T-helper 1 cell (primary cell): Measurements from ENCODE around the gene WBP1L.
"Not testable (repeated sequence)": the region's sequence is repeated elsewhere in the genome, so short reads cannot be mapped to it uniquely, and the experiment has no call there.

Experiments
- DNase-seq, 5 donors: peaks; one replicate each; pipeline ENCODE4 v3.0.0-alpha.2; 2012 to 2020

WBP1L gene

DNA sequence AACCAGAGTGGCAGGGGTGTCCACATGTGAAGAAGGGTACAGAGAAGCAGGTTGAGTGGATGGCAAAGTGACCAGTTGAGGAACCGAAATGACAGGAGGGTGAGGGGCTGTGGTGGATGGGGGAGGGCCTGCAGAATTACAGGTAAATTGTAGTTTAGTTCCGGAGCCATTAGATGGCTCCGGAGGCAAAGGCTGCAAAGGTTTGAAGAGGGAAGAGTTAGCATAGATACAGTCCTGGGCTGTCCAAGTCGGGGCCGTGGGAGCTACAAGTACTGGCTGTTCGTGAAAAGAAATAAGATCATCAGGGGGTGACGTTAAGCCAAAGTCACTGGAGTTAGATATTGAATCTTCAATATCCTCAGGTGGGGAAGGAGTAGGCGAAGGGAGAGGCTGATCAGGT, 99.4 kb downstream of the WBP1L start:
- DNase-seq: not testable (repeated sequence)

DNA sequence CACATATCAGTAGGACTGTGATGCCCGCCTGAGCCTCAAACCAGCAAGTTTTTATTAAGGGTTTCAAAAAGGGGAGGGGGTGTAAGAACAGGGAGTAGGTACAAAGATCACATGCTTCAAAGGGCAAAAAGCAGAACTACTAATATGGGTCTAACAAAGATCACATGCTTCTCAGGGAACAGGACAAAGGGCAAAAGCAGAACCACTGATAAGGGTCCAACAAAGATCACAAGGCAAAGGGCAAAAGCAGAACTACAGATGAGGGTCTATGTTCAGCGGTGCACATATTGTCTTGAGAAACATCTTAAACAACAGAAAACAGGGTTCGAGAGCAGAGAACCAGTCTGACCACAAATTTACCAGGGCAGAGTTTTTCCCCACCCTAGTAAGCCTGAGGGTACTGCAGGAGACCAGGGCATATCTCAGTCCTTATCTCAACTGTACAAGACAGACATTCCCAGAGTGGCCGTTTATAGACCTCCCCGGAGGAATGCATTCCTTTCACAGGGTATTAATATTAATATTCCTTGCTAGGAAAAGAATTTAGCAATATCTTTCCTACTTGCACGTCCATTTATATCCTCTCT, 100.5 kb downstream of the WBP1L start:
- not testable (repeated sequence) for DNase-seq

DNA sequence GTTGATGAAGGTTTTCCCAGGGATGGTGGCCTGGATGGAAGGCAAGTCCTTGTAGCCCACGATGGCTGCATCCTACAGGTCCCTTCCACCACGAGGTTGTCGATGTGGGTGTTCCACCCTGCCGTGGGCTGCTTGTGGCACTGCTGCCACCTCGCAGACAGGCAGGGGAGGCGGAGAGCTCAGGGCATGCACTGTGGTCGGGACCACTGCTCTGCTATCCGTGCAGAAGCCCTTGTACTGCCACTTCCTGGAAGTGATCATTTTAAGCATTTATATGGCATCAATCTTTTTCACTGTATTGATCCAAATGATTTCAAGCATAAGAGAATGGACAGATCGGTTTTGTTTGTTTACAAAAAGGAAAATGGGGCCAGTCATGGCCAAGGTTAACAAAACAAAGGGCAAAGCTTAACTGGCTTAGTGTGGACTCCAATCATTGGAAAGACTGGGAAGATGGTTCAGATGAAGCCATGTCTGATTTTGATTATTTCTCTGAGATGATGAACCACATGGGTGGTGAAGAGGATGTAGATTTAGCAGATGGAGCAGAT, 101.7 kb downstream of the WBP1L start:
- no peak for DNase-seq

DNA sequence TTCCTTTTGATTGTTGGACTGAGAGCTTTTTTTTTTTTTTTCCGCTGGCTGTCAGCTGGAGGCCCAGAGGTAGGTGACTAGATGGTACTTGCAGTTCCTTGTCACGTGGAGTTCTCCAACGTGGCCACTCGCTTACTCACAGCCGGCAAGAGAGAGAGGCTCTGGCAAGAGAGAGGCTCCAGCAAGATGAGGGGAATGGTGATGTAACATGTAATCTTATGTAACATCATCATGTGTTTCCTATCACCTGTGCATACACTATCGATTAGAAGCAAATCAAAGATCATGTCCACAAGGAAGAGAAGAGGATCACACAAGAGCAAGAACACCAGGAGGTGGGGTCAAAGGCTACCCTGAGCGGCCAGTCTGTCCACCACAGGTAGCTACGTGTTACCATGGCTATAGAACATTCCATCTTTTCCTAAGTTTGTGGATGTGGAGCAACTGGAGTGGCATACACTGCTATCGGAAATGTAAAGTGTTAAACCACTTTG, 106.3 kb downstream of the WBP1L start:
- no peak for DNase-seq

DNA sequence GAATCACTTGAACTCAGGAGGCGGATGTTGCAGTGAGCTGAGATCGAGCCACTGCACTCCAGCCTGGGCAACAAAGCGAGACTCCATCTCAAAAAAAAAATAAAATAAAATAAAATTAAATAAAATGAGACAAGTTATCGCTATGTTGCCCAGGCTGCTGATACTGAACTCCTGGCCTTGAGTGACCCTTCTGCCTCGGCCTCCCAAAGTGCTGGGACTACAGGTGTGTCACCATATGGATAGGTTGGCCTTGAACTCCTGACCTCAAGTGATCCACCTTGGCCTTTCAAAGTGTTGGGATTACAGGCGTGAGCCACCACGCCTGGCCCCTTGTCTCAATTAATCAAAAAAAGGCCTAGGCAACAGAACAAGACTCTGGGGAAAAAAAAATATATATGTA, 109.5 kb downstream of the WBP1L start:
- DNase-seq: not testable (repeated sequence)

DNA sequence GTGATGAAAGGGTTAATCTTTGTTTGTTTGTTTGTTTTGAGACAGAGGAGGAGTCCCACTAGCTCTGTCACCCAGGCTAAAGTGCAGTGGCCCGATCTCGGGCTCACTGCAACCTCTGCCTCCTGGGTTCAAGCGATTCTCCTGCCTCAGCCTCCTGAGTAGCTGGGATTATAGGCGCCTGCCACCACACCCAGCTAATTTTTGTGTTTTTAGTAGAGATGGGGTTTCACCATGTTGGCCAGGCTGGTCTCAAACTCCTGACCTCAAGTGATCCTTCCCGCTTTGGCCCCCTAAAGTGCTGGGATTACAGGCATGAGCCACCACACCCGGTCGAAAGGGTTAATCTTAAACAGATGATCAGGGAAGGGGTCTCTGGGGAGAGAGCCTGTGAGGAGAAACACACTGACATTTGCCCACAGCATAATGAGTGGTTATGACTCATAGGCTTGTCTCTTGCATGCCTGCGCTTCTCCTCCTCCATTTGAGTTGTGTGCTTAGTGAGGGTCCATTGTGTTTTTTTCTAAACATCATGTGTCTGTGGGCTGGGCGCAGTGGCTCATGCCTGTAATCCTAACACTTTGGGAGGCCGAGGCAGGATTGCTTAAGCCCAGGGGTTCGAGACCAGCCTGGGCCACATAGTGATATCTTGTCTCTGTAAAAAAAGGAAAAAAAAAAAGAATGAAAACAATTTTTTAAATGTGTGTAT, 112.1 kb downstream of the WBP1L start:
- not testable (repeated sequence) for DNase-seq

DNA sequence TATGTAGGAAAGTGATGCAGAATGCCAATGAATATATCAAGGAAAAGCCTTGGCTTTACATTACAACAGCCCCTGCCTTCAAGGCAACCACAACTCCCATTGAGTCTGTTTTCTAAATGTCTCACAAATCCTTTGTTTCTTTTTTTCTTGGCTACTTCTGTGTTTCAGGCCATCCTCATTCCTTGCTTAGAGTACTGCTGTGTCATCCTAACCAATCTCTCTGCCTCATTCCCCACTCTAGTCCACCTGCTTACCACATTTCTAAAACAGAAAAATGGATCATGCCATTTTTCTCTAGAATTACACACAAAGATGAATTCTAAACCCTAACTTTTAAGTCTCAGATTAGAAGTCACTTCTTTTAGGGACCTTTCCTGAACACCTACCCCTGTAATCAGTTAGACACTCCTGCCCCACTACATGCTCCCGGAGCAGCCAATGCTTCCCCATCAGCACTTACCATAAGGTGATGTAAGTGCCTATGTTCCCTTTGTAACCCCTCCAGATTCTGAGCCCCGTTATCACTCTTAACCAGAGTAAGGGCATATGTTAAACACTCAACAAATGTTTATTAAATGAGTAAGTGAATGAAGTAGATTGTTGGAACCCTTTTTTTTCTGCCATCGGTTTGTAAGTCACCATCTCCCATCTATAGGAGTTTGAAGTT, 113.1 kb downstream of the WBP1L start:
- DNase-seq: no peak

DNA sequence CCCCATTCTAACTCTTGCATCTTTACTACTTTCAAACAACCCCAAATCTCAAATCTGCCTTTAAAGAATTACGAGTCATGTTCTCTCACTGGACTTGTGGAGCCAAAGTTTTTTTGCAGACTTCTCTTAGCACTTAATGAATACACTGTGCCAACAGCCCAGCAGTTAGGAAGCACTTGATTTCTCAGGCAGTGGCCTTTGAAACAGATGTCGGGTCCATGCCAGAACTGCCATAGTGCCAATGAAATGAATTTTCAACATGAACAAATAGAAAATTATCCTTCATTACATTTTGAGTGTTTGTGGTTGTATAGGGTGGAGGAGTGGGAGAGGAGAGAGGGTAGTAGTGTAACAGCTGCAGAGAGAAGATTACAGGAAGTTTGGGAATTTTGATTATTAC, 116.2 kb downstream of the WBP1L start:
- no peak for DNase-seq

DNA sequence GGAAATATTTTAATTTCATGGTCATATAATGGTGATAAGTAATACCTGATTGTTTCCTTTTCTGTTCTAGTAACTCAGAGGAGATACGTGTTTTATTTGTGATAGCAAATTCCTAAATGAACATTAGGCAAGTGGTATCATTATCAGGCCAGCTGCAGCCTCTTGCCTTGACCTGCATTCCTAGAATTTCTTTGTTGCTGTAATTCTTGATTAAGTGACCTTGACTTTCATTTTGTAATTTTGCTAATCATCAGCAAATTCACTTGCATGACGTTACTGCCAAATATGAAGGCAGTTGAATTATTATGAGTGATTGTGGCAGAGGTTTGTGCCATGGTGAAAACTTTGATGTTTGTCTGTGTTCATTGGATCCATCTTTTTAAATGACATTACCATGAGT, 119.9 kb downstream of the WBP1L start:
- DNase-seq: no peak

DNA sequence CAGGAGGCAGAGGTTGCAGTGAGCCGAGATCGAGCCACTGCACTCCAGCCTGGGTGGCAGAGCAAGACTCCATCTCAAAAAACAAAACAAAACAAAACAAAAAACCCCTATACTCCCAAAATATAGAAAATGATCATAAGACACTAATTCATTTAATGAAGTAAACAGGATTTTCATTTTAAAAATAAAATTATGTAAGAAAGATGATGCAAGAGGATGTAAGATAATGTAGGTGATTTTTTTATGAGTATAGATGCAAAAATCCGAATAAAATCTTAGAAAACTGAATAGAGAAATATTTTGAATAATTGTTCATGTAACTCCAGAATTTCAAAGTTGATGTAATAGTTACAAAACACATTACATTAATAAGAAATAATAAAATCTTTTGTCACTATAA, 121.9 kb downstream of the WBP1L start:
- no peak for DNase-seq
